ENCODE measurements around the gene STPG4.
"Not testable (repeated sequence)": the region's sequence is repeated elsewhere in the genome, so short reads cannot be mapped to it uniquely, and the experiment has no call there.

Gene STPG4

DNA sequence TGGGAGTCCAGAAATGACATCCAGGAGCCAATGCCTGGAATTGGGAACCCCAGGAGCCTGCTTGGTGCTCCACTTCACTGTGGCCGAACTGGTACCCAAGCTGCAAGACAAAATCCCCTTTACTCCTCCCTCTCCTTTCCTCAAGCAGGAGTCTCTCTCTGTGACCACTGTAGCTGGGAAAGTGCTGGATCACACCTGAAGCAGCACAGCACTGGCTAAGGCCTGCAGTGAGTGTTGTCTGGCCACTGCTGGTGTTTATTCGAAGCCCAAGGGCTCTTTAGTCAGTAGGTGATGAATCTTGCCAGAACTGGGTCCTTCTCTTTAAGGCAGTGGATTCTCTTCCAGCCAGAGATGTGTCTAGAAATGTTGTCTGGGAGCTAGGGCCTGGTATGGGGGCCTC lies 26.4 kb downstream of the STPG4 start:
- DNase-seq (ENCODE audit: low read depth, low spot score) = no peak

DNA sequence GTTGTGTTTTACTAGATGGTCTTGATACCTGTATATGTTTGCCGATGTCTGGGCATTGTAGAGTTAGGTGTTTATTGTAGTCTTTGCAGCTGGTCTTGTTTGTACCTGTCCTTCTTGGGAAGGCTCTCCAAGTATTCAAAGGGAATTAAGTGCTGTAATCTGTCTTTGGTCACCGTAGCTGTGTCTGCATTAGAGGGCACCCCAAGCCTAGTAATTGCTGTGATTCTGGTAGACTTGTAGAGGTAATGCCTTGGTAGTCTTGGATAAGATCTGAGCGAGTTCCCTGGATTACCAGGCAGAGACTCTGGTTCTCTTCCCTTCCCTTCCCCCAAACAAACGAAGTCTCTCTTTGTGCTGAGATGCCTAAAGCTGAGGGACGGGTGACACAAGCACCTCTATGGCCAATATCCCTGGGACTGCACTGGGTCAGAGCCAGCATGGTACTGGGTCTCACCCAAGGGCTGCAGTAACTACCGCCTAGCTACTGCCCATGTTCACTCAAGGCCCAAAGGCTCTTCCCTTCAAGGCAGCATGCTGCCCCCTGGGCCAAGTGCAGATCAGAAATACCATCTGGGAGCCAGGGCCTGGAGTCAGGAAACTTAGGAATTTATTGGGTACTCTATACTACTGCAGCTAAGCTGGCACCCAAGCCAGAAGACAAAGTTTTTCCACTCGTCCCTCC lies 27.1 kb downstream of the STPG4 start:
- no peak for DNase-seq (ENCODE audit: low read depth, low spot score)

DNA sequence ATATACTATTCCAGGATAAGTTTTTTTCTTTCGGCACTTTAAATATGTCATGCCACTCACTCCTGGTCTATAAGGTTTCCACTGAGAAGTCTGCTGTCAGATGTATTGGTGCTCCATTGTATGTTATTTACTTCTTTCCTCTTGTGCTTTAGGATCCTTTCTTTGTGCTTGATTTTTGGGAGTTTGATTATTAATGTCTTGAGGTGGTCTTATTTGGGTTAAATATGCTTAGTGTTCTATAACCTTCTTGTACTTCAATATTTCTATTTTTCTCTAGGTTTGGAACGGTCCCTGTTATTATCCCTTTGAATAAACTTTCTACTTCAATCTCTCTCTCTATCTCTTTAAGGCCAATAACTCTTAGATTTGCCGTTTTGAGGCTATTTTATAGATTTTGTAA lies 28.3 kb downstream of the STPG4 start:
- DNase-seq (ENCODE audit: low read depth, low spot score) = no peak

GRCh38 chr2:47124740-47125139 lies 30.4 kb downstream of the STPG4 start:
- DNase-seq (ENCODE audit: low read depth, low spot score) = not testable (repeated sequence)

DNA sequence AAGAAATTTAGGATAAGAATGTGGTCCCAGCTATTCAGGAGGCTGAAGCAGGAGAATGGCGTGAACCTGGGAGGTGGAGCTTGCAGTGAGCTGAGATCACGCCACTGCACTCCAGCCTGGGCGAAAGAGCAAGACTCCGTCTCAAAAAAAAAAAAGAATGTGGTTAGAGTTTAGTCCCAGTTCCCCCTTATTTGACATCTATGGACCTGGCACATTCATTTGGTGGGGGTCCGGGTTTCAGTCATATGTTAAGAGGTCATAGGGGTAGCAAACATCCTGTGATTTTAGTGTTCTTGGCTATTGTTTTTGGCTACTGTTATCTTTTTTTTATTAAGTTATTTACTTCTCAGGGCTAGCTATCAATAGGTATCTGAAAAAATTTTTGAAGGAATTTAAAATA lies 34.7 kb downstream of the STPG4 start:
- DNase-seq (ENCODE audit: low read depth, low spot score) = not testable (repeated sequence)

- DNase-seq (ENCODE audit: low read depth, low spot score) = peak; percentile 35
Observed at GRCh38 chr2:47119001-47119400, 36.1 kb downstream of the STPG4 start.

DNA sequence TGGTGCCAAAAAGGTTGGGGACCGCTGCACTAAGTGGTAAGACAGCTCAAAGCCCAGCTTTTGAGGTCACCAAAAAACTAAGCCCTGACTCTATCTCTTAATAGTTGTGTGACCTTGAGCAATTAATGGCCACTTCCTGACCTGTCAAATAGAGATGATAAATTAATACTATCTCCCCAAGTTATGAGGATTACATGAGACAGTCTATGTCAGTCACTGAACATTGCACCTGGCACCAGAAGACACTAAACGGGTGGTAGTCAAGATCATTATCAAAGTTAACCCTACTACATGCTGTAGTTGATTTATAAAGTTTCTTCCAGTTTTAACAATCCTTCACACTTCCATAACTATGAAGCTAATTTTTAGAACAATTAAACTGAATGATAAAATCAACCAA lies 36.5 kb downstream of the STPG4 start:
- DNase-seq (ENCODE audit: low read depth, low spot score) = no peak

DNA sequence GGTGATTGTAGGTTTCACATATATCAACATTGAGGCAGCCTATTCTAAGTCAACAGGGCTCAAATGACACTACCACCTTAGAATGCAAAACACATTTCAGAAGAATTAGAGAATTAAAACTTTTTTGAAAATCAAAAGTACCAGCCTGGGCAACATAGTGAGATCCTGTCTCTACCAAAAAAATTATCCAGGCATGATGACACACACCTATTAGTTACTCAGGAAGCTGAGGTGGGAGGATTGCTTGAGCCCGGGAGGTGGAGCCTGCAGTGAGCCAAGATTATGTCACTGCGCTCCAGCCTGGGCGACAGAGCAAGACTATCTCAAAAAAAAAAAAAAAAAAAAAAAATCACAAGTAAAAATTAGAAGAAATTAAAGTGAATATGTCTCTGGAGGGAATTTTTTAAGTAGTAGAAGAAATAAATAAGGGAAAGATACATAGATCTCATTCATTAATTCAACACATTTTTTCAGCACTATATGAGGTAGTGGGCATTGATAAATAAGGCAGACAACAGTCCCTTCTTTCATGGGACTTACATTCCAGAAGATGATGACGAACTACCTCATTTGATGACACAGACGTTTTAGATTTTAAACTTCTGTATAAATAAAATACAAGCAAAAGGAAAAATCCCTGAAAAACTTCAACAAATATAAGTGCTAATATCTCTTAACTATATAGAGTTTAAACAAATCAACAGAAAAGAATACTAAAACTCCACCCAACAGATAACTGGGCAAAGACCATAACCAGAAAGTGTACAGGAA lies 42.3 kb downstream of the STPG4 start:
- no peak for DNase-seq (ENCODE audit: low read depth, low spot score)

GRCh38 chr2:47109680-47110079 lies 45.4 kb downstream of the STPG4 start:
- DNase-seq (ENCODE audit: low read depth, low spot score) = no peak

- no peak for DNase-seq (ENCODE audit: low read depth, low spot score)
Observed at GRCh38 chr2:47109007-47109375, 46.1 kb downstream of the STPG4 start.

GRCh38 chr2:47108267-47109006 lies 46.7 kb downstream of the STPG4 start:
- DNase-seq (ENCODE audit: low read depth, low spot score) = not testable (repeated sequence)

- DNase-seq (ENCODE audit: low read depth, low spot score) = not testable (repeated sequence)
Observed at GRCh38 chr2:47107201-47107600, 47.9 kb downstream of the STPG4 start.

- DNase-seq (ENCODE audit: low read depth, low spot score) = not testable (repeated sequence)
Observed at GRCh38 chr2:47106231-47106630, 48.9 kb downstream of the STPG4 start.

GRCh38 chr2:47099712-47100111 lies 55.4 kb downstream of the STPG4 start:
- DNase-seq (ENCODE audit: low read depth, low spot score) = not testable (repeated sequence)

- no peak for DNase-seq (ENCODE audit: low read depth, low spot score)
Observed at GRCh38 chr2:47098953-47099352, 56.2 kb downstream of the STPG4 start.

DNA sequence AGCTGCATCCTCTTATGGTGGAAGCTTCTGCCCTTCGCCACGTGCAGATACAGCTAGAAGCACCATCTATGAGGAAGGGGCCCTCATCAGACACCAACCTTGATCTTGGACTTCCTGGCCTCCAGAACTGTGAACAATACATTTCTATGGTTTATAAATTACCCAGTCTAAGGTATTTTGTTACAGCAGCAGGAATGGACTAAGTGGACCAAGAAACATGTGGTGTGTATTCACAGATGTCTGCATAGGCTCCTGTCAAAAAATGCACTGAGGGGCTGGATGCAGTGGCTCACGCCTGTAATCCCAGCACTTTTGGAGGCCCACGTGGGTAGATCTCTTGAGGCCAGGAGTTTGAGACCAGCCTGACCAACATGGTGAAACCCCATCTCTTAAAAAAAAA lies 57.5 kb downstream of the STPG4 start:
- no peak for DNase-seq (ENCODE audit: low read depth, low spot score)

- DNase-seq (ENCODE audit: low read depth, low spot score) = no peak
Observed at GRCh38 chr2:47096451-47096850, 58.7 kb downstream of the STPG4 start.

- DNase-seq (ENCODE audit: low read depth, low spot score) = no peak
Observed at GRCh38 chr2:47095349-47096020, 59.6 kb downstream of the STPG4 start.

DNA sequence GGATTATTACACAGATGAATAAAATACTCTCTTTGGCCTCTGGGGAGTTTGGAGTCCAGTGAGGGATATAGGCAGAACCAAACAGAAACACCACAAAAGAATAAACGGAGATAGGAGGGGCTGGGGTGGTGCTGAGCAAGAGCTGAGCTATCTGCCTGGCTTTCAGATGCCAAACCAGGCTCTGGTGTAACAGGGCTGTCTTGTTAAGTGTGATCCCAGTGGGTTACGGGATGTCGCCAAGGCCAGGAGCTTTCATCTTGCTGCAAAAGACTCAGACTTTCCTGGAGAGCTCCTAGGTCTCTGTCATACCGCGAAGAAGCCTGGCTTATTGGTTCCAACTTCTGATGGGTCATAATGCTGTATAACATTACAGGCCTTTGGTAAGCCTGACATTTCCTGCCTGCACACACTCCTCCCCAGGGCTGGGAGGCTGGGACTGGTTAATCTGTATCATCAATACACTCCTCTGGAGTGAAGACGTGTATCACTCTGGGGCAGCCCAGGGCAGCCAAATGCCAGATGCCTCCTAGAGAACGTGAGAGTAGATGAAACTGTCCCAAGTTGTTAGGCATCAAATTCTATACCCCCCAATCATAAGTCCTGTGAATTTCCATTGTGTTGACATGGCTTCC lies 60.5 kb downstream of the STPG4 start:
- no peak for DNase-seq (ENCODE audit: low read depth, low spot score)

GRCh38 chr2:47093626-47094025 lies 61.5 kb downstream of the STPG4 start:
- DNase-seq (ENCODE audit: low read depth, low spot score) = no peak

DNA sequence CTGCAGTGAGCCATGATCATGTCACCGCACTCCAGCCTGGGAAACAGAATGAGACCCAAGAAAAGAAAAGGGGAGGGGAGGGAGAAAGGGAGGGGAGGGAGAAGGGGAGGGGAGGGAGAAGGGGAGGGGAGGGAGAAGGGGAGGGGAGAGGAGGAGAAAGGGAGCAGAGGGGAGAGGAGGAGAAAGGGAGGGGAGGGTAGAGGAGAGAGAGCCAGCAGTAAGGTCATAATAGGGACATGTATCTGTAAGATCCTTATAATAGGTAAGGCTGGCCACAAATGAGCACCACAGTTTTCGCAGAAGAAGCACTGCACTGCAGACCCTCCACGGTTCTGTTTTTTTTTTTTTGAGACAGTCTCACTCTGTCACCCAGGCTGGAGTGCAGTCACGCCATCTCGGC lies 62.6 kb downstream of the STPG4 start:
- no peak for DNase-seq (ENCODE audit: low read depth, low spot score)

DNA sequence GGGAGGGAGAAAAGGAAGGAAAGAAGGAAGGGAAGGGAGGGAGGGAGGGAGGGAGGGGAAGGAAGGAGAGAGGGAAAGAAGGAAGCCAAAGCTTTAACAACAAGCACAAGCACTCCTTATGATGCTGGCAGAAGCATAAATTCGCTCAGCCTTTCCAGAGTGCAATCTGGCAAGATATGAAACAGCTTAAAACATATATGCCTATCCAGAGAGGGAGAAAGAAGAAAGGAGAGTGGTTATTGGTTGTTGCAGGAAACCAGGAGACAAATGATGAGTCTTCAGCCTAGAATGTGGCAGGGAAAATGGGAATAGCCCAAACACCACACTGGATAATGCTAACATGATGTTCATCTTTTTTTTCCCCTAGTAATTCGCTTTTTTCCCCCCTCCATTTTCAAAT lies 64.0 kb downstream of the STPG4 start:
- DNase-seq (ENCODE audit: low read depth, low spot score) = no peak
